Activated T-helper 17 cell treated with anti-CD3 and anti-CD28 coated beads, Interleukin-2, amount 50 U/mL, for 72 hours (primary cell): ENCODE measurements around the gene RAPGEFL1. TPM values are rescaled to one million over a fixed set of nuclear protein-coding genes. Genes with fewer than 3 reads are reported as not detected.
"Not testable (repeated sequence)": the region's sequence is repeated elsewhere in the genome, so short reads cannot be mapped to it uniquely, and the experiment has no call there.

Source experiments
- ATAC-seq: fragments of 150-1000 bp; cut with Tn5 transposase; replicated peaks from 2 replicates; pipeline ENCODE4 v1.10.0; 2021; ENCODE audit warnings: mild to moderate bottlenecking, moderate library complexity
- H3K27ac Mint-ChIP-seq: one replicate; pipeline ENCODE4 v1.8.0; 2022; ENCODE audit warnings: mixed read lengths
- H3K27me3 Mint-ChIP-seq: one replicate; pipeline ENCODE4 v1.8.0; 2022; ENCODE audit warnings: mixed read lengths
- H3K36me3 Mint-ChIP-seq: one replicate; pipeline ENCODE4 v1.8.0; 2022; ENCODE audit warnings: low read depth, mild to moderate bottlenecking, mixed read lengths
- H3K4me1 Mint-ChIP-seq: one replicate; pipeline ENCODE4 v1.8.0; 2022; ENCODE audit warnings: mixed read lengths
- H3K4me3 Mint-ChIP-seq: one replicate; pipeline ENCODE4 v1.8.0; 2022; ENCODE audit warnings: mild to moderate bottlenecking, mixed read lengths
- H3K9me3 Mint-ChIP-seq: one replicate; pipeline ENCODE4 v1.8.0; 2022; ENCODE audit warnings: mixed read lengths
- total RNA-seq, 2 donors: library from RNA; stranded (reverse); gene quantifications; one replicate each; pipeline ENCODE4 v1.2.3, GENCODE V29; 2022

The RAPGEFL1 gene
- total RNA-seq, 2 donors from 2014 or later, result 9.4 to 9.9 TPM

- H3K27ac Mint-ChIP-seq, H3K27me3 Mint-ChIP-seq, ATAC-seq, H3K36me3 Mint-ChIP-seq, H3K9me3 Mint-ChIP-seq, H3K4me3 Mint-ChIP-seq: not testable (repeated sequence)
- H3K4me1 Mint-ChIP-seq, result peaks cover 10% of the 10 kb centered on the region
These were observed 36.6 kb downstream of the RAPGEFL1 start for GRCh38 chr17:40213914-40214313.

GRCh38 chr17:40218006-40218739 is 40.9 kb downstream of the RAPGEFL1 start:
- Mint-ChIP-seq H3K27me3 (no peaks in the 10 kb centered on the region), H3K4me3 (peak overlapping the region; percentile 93), H3K9me3 (no peaks in the 10 kb centered on the region), H3K27ac (peak overlapping the region; percentile 99), H3K36me3 (peaks cover 24% of the 10 kb centered on the region), H3K4me1 (peaks cover 23% of the 10 kb centered on the region)
- ATAC-seq, result peak; percentile 43

- peaks cover 30% of the 10 kb centered on the region for H3K36me3 Mint-ChIP-seq
- H3K9me3 Mint-ChIP-seq, result no peaks in the 10 kb centered on the region
- peak within 1 kb of the TSS; percentile 99 for H3K27ac Mint-ChIP-seq
- peaks cover 26% of the 10 kb centered on the region for H3K4me1 Mint-ChIP-seq
- ATAC-seq, result peak; percentile 95
- H3K4me3 Mint-ChIP-seq, result peak within 1 kb of the TSS; percentile 93
- H3K27me3 Mint-ChIP-seq, result no peaks in the 10 kb centered on the region
These were observed 41.7 kb downstream of the RAPGEFL1 start, which contains the start of gene WIPF2 for GRCh38 chr17:40218740-40219593. WIPF2 (plus strand) TSS chr17:40219304; CDS start chr17:40256460, 37,156 bp downstream.

- H3K4me1 Mint-ChIP-seq, result peaks cover 32% of the 10 kb centered on the region
- H3K27me3 Mint-ChIP-seq, result no peaks in the 10 kb centered on the region
- H3K4me3 Mint-ChIP-seq, result peak overlapping the region; percentile 93
- peaks cover 38% of the 10 kb centered on the region for H3K36me3 Mint-ChIP-seq
- ATAC-seq, result peak; percentile 18
- H3K9me3 Mint-ChIP-seq, result no peaks in the 10 kb centered on the region
- H3K27ac Mint-ChIP-seq, result peak overlapping the region; percentile 99
These were observed 42.5 kb downstream of the RAPGEFL1 start for GRCh38 chr17:40219594-40220338.

- Mint-ChIP-seq H3K27ac (no peak overlapping the region), H3K4me3 (no peak overlapping the region)
- no peak for ATAC-seq
These were observed 47.7 kb downstream of the RAPGEFL1 start for GRCh38 chr17:40224718-40225550.

GRCh38 chr17:40229146-40229545 is 51.9 kb downstream of the RAPGEFL1 start:
- Mint-ChIP-seq H3K4me1 (peaks cover 14% of the 10 kb centered on the region), H3K36me3 (peaks cover 66% of the 10 kb centered on the region)

More at GRCh38 chr17:40224718-40225550, 47.7 kb downstream of the RAPGEFL1 start:
- Mint-ChIP-seq H3K36me3 (peaks cover 56% of the 10 kb centered on the region), H3K4me1 (peaks cover 25% of the 10 kb centered on the region), H3K27me3 (no peaks in the 10 kb centered on the region), H3K9me3 (no peaks in the 10 kb centered on the region)

GRCh38 chr17:40230670-40231069 is 53.4 kb downstream of the RAPGEFL1 start:
- Mint-ChIP-seq H3K27me3 (no peaks in the 10 kb centered on the region), H3K9me3 (no peaks in the 10 kb centered on the region), H3K4me3 (no peak overlapping the region), H3K36me3 (peaks cover 66% of the 10 kb centered on the region), H3K4me1 (peaks cover 10% of the 10 kb centered on the region), H3K27ac (no peak overlapping the region)
- no peak for ATAC-seq

More at GRCh38 chr17:40229146-40229545, 51.9 kb downstream of the RAPGEFL1 start:
- H3K4me3 Mint-ChIP-seq, H3K27ac Mint-ChIP-seq, ATAC-seq, H3K27me3 Mint-ChIP-seq, H3K9me3 Mint-ChIP-seq: not testable (repeated sequence)

GRCh38 chr17:40231928-40232327 is 54.7 kb downstream of the RAPGEFL1 start:
- not testable (repeated sequence) for ATAC-seq, H3K4me1 Mint-ChIP-seq, H3K27ac Mint-ChIP-seq, H3K27me3 Mint-ChIP-seq, H3K4me3 Mint-ChIP-seq, H3K9me3 Mint-ChIP-seq
- H3K36me3 Mint-ChIP-seq, result peaks cover 78% of the 10 kb centered on the region

- no peak for ATAC-seq
- Mint-ChIP-seq H3K36me3 (peaks cover 62% of the 10 kb centered on the region), H3K9me3 (no peaks in the 10 kb centered on the region), H3K4me3 (no peak overlapping the region), H3K27ac (peak overlapping the region; percentile 71), H3K4me1 (peaks cover 18% of the 10 kb centered on the region), H3K27me3 (no peaks in the 10 kb centered on the region)
These were observed 64.1 kb downstream of the RAPGEFL1 start for GRCh38 chr17:40241252-40241834.

- H3K27ac Mint-ChIP-seq, result no peak overlapping the region
- no peak overlapping the region for H3K4me3 Mint-ChIP-seq
- peaks cover 18% of the 10 kb centered on the region for H3K4me1 Mint-ChIP-seq
- no peaks in the 10 kb centered on the region for H3K9me3 Mint-ChIP-seq
- peaks cover 50% of the 10 kb centered on the region for H3K36me3 Mint-ChIP-seq
- H3K27me3 Mint-ChIP-seq, result no peaks in the 10 kb centered on the region
- ATAC-seq, result no peak
These were observed 65.5 kb downstream of the RAPGEFL1 start for GRCh38 chr17:40242774-40243173.

GRCh38 chr17:40243761-40244160 is 66.5 kb downstream of the RAPGEFL1 start:
- no peak overlapping the region for H3K4me3 Mint-ChIP-seq
- H3K27ac Mint-ChIP-seq, result no peak overlapping the region
- no peaks in the 10 kb centered on the region for H3K27me3 Mint-ChIP-seq
- peaks cover 18% of the 10 kb centered on the region for H3K4me1 Mint-ChIP-seq
- H3K9me3 Mint-ChIP-seq, result no peaks in the 10 kb centered on the region
- H3K36me3 Mint-ChIP-seq, result peaks cover 45% of the 10 kb centered on the region
- ATAC-seq, result no peak

- Mint-ChIP-seq H3K9me3 (no peaks in the 10 kb centered on the region), H3K27ac (no peak overlapping the region), H3K27me3 (no peaks in the 10 kb centered on the region), H3K36me3 (peaks cover 45% of the 10 kb centered on the region), H3K4me3 (no peak overlapping the region), H3K4me1 (peaks cover 18% of the 10 kb centered on the region)
- no peak for ATAC-seq
These were observed 67.0 kb downstream of the RAPGEFL1 start for GRCh38 chr17:40244255-40244654.
